Measurements from ENCODE around the gene FBXW4.

DNA sequence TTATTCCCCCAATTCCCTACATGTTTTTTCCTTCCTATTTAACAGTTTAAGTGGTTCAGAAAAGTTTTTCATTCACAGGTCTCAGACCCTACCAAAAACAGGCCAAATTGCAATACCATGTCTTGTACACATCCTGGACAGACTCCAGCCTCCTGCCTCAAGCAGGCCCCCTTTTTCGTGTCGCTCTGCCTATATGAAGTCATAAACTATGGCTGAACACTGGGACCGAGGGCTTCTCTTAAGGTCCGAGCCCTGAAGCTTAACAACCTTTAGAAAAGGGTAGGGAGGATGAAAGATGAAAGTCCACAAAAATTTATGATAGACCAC, 1.4 kb downstream of the FBXW4 start:
- TF ChIP-seq, protein P1, sequence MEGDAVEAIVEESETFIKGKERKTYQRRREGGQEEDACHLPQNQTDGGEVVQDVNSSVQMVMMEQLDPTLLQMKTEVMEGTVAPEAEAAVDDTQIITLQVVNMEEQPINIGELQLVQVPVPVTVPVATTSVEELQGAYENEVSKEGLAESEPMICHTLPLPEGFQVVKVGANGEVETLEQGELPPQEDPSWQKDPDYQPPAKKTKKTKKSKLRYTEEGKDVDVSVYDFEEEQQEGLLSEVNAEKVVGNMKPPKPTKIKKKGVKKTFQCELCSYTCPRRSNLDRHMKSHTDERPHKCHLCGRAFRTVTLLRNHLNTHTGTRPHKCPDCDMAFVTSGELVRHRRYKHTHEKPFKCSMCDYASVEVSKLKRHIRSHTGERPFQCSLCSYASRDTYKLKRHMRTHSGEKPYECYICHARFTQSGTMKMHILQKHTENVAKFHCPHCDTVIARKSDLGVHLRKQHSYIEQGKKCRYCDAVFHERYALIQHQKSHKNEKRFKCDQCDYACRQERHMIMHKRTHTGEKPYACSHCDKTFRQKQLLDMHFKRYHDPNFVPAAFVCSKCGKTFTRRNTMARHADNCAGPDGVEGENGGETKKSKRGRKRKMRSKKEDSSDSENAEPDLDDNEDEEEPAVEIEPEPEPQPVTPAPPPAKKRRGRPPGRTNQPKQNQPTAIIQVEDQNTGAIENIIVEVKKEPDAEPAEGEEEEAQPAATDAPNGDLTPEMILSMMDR (IDR thresholded peaks at IDR 0.05; ENCODE audit: poor library complexity), result no peak
- TF ChIP-seq EZH2phosphoT487 (IDR thresholded peaks at IDR 0.05; ENCODE audit: low read depth, severe bottlenecking, unreplicated experiment), result no peak

Data from hepatocyte (in vitro differentiated cells).